ENCODE measurements around the gene PLSCR4. TPM values are rescaled to one million over a fixed set of nuclear protein-coding genes. Genes with fewer than 3 reads are reported as not detected.
"Not testable (repeated sequence)": the region's sequence is repeated elsewhere in the genome, so short reads cannot be mapped to it uniquely, and the experiment has no call there.

Gene PLSCR4, protein sequence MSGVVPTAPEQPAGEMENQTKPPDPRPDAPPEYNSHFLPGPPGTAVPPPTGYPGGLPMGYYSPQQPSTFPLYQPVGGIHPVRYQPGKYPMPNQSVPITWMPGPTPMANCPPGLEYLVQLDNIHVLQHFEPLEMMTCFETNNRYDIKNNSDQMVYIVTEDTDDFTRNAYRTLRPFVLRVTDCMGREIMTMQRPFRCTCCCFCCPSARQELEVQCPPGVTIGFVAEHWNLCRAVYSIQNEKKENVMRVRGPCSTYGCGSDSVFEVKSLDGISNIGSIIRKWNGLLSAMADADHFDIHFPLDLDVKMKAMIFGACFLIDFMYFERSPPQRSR
- not detected for total RNA-seq
- polyA plus RNA-seq: not detected
- 0 to 0.09 (median 0) reads per million in 6 experiments for total RNA-seq

DNA sequence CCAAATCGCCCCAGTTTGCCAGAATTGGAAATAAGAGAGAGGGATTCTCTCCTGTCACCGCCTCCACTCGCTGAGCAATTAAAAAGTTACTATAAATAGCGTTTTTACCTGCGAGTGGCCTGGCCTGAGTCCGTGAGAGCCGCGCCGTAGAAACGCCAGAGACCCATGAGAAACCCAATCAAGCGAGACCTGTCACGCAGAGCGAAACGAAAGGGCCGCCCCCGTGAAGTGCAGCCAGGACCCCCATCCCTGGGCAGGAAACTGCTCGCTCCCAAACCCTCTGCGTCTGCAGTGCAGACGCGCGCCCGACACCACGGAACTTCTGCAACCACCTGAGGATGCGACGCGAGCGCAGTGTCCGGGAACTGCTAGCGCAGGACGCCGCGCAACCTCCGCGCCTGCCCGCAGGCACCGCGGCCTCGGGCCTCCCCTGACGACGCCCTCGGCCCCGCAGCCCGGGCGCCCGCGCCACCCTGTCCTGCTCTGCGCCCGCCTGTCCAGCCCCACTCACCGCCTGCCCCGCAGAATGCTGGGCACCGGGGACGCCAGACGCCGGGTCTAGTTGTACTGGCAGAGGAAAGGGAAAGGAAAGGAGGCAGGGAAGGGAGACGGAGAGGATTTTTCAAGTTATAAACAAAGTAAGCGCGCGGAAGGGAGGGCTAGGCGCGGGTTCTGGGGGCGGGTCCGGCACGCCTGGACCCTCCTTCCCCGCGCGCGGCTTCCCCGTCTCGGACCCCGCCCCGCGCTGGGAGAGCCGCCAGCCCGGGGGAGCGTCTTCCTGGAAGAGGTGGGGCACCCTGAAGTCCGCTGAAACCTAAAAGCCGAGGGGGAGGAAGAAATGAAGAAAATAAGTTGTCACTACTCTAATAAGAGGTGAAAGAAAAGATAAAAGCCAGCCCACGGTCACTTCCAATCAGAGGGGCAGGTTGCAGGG lies at the start of gene PLSCR4:
PLSCR4 (minus strand) TSS at position 657 of the 934 bp plus-strand sequence. CDS start 29,034 bp downstream, outside the sequence.
- peak in 2 of 10 donors; percentile 3 to 4 for DNase-seq
- Mint-ChIP-seq H3K4me1 (peaks cover 0 to 10% (median 7%) of the 10 kb centered on the region in 4 donors), H3K9me3 (peaks cover 0 to 22% (median 2%) of the 10 kb centered on the region in 9 donors), H3K36me3 (peaks cover 0 to 14% (median 3%) of the 10 kb centered on the region in 3 donors), H3K27ac (peak within 1 kb of the TSS in 1 of 10 donors; percentile 21), H3K4me3 (peak within 1 kb of the TSS; percentile 59 to 84 (median 73)), H3K27me3 (peaks cover 24 to 73% (median 33%) of the 10 kb centered on the region in 5 donors)
- ATAC-seq: peak in 1 of 2 donors; percentile 61
- POLR2A ChIA-PET: no interaction called here

DNA sequence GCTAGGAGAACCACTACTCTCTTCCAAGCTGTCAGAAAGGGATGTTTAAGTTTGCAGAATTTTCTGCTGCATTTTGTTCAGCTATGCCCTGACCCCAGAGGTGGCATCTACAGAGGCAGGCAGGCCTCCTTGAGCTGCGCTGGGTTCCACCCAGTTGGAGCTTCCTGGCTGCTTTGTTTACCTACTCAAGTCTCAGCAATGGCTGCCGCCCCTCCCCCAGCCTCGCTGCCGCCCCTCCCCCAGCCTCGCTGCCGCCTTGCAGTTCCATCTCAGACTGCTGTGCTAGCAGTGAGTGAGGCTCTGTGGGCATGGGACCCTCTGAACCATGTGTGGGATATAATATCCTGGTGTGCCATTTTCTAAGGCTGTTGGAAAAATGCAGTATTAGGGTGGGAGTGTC lies 42.5 kb upstream of the PLSCR4 start:
- H3K4me1 Mint-ChIP-seq, H3K27me3 Mint-ChIP-seq, POLR2A ChIA-PET, H3K27ac Mint-ChIP-seq, H3K4me3 Mint-ChIP-seq, H3K36me3 Mint-ChIP-seq, DNase-seq, ATAC-seq: not testable (repeated sequence)
- peaks cover 0 to 17% (median 10%) of the 10 kb centered on the region in 9 donors for H3K9me3 Mint-ChIP-seq

DNA sequence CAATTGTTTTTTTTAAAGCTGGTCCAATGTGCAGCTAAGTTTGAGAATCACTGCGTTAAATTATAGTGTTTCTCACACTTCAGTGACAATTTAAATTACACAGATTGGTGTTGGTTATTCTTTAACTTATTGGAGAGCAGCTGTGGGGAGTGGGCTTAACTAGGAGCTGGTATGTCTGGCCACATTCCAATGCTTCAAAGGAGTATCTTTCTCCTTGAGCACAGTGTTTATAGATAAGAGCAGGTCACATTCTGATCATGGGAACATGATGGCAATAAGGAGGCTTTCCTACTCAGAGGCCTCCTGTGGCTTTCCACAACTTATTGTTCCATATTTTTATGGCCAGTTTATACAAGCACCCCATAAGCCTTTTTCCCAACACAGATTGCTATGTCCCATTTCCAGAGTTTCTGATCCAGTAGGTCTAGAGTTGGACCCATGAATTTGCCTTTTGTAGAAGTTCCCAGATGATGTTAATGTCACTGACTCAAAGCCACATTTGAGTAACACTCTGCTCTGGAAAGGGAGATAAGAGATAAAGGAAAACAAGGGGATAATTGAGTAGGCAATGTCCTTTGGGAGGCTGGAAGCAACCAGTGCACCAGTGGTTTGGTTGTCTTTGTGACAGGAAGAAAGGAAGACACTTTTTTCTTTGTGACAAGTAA lies 33.0 kb upstream of the PLSCR4 start:
- Mint-ChIP-seq H3K27me3 (peaks cover 0 to 9% (median 0%) of the 10 kb centered on the region in 5 donors), H3K9me3 (peaks cover 0 to 10% (median 2%) of the 10 kb centered on the region in 9 donors), H3K4me3 (no peak overlapping the region), H3K4me1 (no peaks in the 10 kb centered on the region), H3K27ac (no peak overlapping the region), H3K36me3 (no peaks in the 10 kb centered on the region)
- DNase-seq (no peak), ATAC-seq (no peak)
- POLR2A ChIA-PET: no interaction called here

DNA sequence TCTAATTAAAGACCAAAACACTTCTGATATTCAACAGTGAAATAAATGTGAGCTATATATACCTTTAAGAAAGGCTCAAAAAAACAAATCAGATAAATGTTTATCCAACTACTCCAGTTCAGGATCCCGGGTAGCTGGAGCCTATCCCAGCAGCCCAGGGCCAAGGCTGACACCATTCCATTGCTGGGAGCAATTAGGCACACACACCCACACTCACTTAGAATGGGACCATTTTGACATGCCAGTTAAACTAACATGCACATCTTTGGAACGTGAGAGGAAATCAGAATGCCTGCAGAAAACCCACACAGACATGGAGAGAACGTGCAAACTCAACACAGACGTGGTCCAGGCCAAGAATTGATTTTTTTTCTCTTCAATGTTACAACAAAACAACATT lies 30.0 kb upstream of the PLSCR4 start:
- no peaks in the 10 kb centered on the region for H3K36me3 Mint-ChIP-seq
- ATAC-seq: no peak
- DNase-seq: no peak
- no peak overlapping the region for H3K27ac Mint-ChIP-seq
- peaks cover 0 to 9% (median 0%) of the 10 kb centered on the region in 5 donors for H3K27me3 Mint-ChIP-seq
- no peaks in the 10 kb centered on the region for H3K4me1 Mint-ChIP-seq
- no peaks in the 10 kb centered on the region for H3K9me3 Mint-ChIP-seq
- POLR2A ChIA-PET: no interaction called here
- H3K4me3 Mint-ChIP-seq: no peak overlapping the region

DNA sequence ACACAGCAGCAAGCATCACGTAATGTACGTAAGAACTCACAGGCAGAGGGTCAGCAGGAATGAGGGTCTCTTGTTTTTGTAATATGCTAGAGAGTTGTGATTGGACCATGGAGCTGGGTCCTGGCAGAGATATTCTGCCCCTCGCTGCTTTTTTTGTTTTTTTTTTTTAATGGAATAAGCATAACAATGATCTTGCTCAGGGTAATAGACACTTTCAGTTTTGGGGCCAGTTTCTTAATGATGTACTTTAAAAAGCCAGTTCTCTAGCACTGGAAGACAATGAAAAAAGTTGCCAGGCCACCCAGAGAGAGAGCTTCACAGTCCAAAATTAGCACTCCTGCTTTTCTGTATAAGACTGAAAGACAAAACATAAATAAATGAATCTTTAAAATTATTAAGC lies 29.0 kb upstream of the PLSCR4 start:
- Mint-ChIP-seq H3K27ac (no peak overlapping the region), H3K4me1 (no peaks in the 10 kb centered on the region), H3K27me3 (peaks cover 0 to 9% (median 0%) of the 10 kb centered on the region in 5 donors), H3K36me3 (no peaks in the 10 kb centered on the region), H3K9me3 (no peaks in the 10 kb centered on the region), H3K4me3 (no peak overlapping the region)
- ATAC-seq: no peak
- DNase-seq: no peak
- POLR2A ChIA-PET: no interaction called here

DNA sequence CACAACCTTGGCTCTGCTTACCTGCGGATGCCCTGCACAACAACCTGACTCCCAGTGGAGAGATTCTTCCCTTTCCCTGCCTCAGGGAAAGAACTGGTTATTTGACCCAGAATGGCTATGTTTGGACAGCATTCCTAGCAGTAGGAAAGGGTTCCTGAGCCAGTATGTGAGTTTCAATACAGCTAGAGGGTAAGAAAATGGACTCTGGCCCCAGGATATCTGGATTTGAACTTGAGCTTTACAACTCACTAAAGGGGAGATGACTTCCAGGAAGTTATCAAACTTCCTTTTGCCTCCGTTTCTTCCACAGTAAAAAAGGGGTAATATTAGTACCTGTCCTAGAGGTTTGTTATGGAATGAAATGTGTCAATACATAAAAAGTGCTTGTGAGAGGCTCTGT lies 28.1 kb upstream of the PLSCR4 start:
- no peaks in the 10 kb centered on the region for H3K36me3 Mint-ChIP-seq

DNA sequence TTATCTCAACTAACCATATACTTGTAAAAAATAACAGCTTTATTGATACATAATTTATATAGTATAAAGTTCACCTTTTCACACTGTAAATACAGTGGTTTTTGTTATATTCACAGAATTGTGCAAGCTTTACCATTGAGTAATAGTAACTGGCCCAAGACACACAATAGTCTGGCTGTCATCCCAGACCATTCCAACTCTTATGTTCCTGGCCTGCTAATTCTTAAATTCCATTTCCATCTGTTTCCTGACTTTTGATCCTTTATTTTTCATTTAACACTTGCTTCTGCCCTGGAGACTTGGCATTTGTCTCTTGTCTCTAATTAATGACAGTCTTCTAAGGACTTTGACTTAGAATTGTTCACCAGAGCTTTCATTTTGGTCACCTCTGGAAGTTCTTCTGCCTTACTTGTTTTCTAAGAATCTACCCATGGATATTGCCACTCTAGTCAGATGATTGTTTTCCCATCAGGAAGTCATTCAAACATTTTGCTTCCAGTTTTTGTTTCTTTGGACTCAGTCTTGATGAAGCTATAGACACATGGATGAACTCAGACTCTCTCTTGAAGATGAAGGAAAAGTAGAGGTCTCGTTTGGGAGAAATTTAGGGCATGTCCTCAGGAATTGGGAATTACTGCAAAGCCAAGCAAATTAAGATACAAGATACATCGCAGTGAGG lies 27.2 kb upstream of the PLSCR4 start:
- DNase-seq: no peak
- peaks cover 0 to 9% (median 0%) of the 10 kb centered on the region in 5 donors for H3K27me3 Mint-ChIP-seq
- no peak overlapping the region for H3K27ac Mint-ChIP-seq
- no peaks in the 10 kb centered on the region for H3K9me3 Mint-ChIP-seq
- POLR2A ChIA-PET: no interaction called here
- H3K4me1 Mint-ChIP-seq: no peaks in the 10 kb centered on the region
- ATAC-seq: no peak
- no peaks in the 10 kb centered on the region for H3K36me3 Mint-ChIP-seq
- no peak overlapping the region for H3K4me3 Mint-ChIP-seq

More for the DNA sequence above, 28.1 kb upstream of the PLSCR4 start:
- Mint-ChIP-seq H3K27ac (no peak overlapping the region), H3K9me3 (no peaks in the 10 kb centered on the region), H3K27me3 (peaks cover 0 to 9% (median 0%) of the 10 kb centered on the region in 5 donors), H3K4me1 (no peaks in the 10 kb centered on the region), H3K4me3 (no peak overlapping the region)
- no peak for ATAC-seq
- no peak for DNase-seq
- POLR2A ChIA-PET: no interaction called here

DNA sequence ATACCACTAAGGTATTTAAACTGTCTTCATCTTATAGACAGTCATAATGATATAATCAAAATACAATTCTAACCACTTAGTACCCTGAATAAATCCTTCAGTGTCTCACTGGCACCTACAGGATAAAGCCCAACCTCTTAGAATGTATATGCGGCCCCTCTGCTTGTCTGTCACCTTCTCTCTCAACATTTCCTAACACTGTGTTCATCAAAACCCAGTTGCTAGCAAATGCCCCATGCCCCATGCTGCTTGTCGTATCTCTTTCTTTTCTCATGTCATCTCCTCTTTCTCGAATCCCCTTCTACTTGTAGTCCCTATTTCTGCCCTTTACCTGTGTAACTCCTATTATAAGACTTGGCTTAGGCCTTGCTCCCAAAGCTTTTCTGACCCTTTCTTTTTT lies 24.6 kb upstream of the PLSCR4 start:
- peaks cover 0 to 9% (median 0%) of the 10 kb centered on the region in 5 donors for H3K27me3 Mint-ChIP-seq
- no peak overlapping the region for H3K4me3 Mint-ChIP-seq
- H3K9me3 Mint-ChIP-seq: no peaks in the 10 kb centered on the region
- no peaks in the 10 kb centered on the region for H3K36me3 Mint-ChIP-seq
- H3K4me1 Mint-ChIP-seq: no peaks in the 10 kb centered on the region
- DNase-seq (no peak), ATAC-seq (no peak)
- no peak overlapping the region for H3K27ac Mint-ChIP-seq
- POLR2A ChIA-PET: no interaction called here

DNA sequence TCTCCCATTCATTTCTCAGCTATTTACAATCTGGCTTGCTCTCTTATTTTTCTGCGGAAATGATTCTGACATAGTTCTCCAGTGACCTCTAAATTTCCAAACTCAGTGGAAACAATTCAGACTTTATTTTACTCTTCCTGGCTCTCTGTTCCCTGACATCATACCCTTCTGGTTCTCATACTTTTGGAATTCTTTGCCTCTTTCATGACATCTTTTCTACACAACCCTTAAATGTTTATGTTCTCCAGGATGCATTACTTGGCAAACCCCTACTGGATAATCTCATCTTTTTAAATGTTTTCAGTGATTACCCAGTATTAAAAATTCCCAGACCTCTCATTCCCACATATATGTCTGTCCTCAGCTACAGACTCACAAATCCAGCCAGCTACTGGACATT lies 23.9 kb upstream of the PLSCR4 start:
- Mint-ChIP-seq H3K9me3 (no peaks in the 10 kb centered on the region), H3K36me3 (no peaks in the 10 kb centered on the region), H3K4me1 (no peaks in the 10 kb centered on the region), H3K4me3 (no peak overlapping the region), H3K27me3 (peaks cover 0 to 9% (median 0%) of the 10 kb centered on the region in 5 donors), H3K27ac (no peak overlapping the region)
- ATAC-seq: no peak
- POLR2A ChIA-PET: no interaction called here
- no peak for DNase-seq

DNA sequence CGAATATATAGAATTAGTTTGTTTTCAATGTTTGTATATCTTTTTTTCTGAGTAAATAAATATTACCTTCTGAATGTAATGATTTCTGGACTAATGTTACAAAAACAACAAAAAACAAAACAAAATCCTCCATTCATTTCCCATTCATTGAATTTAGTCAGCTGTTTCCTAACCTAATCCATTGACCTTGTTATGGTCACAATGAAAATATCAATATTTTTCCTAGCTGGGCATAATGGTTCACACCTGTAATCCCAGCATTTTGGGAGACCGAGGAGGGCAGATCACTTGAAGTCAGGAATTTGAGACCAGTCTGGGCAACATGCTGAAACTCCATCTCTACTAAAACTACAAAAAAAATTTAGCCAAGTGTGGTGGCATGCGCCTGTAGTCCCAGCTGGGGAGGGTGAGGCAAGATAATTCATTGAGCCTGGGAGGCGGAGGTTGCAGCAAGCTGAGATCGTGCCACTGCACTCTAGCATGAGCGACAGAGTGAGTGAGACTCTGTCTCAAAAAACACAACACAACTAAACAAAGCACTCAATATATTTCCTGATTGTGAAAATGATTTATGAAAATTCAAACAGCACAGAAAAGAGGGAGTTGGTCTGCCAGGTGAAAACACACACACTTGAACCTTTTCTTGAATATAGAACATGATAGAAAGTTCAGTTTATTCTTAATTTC lies 23.0 kb upstream of the PLSCR4 start:
- Mint-ChIP-seq H3K27ac (no peak overlapping the region), H3K36me3 (no peaks in the 10 kb centered on the region), H3K4me1 (no peaks in the 10 kb centered on the region), H3K27me3 (peaks cover 0 to under 1% (median 0%) of the 10 kb centered on the region in 5 donors), H3K4me3 (no peak overlapping the region), H3K9me3 (no peaks in the 10 kb centered on the region)
- DNase-seq: no peak
- no peak for ATAC-seq
- POLR2A ChIA-PET: no interaction called here

DNA sequence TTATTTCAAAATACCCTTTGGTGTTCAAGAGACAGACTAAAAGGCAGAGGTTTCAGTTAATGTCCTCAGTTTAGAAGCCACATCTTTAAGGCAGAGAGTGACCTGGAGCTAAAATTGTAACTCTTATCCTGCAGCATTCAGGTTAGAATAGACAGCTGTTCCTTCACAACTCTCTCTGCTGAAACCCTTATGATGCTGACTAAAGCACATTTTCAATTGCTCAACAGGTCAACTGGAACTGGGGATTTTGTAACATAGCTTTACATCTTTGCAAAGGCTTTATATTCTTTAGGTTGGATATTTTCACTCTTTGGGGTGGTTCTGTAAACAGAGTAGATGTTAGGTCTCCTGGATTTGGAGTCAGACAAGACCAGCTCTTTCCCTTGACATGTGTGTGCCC lies 20.3 kb upstream of the PLSCR4 start:
- no peaks in the 10 kb centered on the region for H3K36me3 Mint-ChIP-seq
- no peaks in the 10 kb centered on the region for H3K4me1 Mint-ChIP-seq
- DNase-seq: no peak
- no peak overlapping the region for H3K4me3 Mint-ChIP-seq
- POLR2A ChIA-PET: no interaction called here
- H3K27me3 Mint-ChIP-seq: peaks cover 0 to 3% (median 0%) of the 10 kb centered on the region in 5 donors
- H3K9me3 Mint-ChIP-seq: no peaks in the 10 kb centered on the region
- H3K27ac Mint-ChIP-seq: no peak overlapping the region
- ATAC-seq: no peak

DNA sequence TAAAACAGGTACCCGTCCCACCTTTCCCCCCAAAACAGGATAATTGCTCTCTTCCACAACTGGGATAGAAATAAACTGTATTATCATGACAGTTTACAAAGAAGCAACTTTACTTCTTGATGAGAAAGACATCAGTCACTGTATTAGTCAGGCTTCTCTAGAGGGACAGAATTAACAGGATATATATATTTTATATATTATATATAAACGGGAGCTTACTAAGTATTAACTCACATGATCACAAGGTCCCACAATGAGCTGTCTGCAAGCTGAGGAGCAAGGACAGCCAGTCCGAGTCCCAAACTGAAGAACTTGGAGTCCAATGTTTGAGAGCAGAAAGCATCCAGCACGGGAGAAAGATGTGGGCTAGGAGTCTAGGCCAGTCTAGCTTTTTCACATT lies 18.4 kb upstream of the PLSCR4 start:
- no peak overlapping the region for H3K27ac Mint-ChIP-seq
- DNase-seq (no peak), ATAC-seq (no peak)
- H3K27me3 Mint-ChIP-seq: peaks cover 0 to 4% (median 0%) of the 10 kb centered on the region in 5 donors
- H3K4me3 Mint-ChIP-seq: no peak overlapping the region
- no peaks in the 10 kb centered on the region for H3K36me3 Mint-ChIP-seq
- H3K9me3 Mint-ChIP-seq: no peaks in the 10 kb centered on the region
- H3K4me1 Mint-ChIP-seq: no peaks in the 10 kb centered on the region
- POLR2A ChIA-PET: no interaction called here

All from naive thymus-derived CD8-positive, alpha-beta T cell (primary cell).